ENCODE results near the gene FADS3.

Gene FADS3

GRCh38 chr11:61912991-61913698 lies 21.8 kb upstream of the FADS3 start:
- no peak for DNase-seq

DNA sequence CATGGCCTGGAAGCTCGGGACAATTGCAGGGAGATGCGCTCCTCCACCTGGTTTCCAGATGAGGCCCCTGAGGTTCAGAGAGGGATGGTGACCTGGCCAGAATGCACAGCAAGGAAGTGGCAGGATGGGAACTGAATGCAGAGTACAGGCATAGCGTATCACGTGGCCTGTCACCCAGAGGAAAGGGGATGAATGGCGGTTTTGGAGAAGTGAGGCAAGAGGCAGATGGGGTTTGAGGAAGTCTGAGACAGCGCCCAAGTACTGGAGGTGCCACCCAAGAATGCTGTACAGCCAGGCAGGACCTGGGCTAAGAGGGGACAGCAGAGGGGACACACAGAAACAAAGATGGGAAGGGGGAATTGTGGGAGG lies 21.2 kb upstream of the FADS3 start:
- DNase-seq, result no peak

DNA sequence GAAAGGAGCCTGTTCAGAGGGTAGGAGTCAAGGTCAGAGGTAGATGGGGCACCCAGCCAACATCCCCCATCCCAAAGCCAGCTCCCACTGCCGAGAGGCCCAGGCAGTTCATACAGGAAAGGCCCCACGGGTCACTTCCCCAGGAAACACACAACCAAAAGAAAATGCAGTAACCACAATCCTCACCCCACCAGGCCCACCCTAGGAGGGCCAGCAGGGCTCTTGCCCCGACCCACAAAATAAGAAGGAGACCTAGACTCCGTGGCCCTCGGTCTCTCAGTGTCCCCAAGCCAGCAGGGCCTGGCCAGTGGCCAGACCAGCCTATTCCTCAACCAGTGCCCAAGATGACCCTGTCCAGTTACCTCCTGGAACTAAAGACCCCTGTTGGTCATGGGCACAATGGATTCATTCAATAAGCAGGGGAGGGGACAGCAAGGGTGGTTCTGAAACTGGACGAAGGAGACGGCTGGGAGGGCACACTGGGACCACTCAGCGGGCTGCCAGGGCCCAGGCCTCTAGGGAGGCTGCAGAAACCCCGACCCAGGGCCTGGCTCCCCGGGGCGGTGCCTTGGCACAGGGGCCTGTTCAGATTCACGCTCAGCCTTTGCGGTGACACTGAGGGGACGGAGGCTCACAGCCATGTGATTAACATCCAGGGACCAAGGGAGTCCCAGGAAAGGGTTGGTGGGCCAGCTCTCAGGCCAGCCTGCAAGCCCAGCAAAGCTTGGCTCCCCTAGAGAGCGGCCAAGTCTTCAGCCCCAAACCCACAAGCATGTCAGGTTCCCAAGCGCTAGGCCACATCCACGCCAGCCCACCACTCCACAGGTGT lies 20.6 kb upstream of the FADS3 start:
- no peak for DNase-seq

DNA sequence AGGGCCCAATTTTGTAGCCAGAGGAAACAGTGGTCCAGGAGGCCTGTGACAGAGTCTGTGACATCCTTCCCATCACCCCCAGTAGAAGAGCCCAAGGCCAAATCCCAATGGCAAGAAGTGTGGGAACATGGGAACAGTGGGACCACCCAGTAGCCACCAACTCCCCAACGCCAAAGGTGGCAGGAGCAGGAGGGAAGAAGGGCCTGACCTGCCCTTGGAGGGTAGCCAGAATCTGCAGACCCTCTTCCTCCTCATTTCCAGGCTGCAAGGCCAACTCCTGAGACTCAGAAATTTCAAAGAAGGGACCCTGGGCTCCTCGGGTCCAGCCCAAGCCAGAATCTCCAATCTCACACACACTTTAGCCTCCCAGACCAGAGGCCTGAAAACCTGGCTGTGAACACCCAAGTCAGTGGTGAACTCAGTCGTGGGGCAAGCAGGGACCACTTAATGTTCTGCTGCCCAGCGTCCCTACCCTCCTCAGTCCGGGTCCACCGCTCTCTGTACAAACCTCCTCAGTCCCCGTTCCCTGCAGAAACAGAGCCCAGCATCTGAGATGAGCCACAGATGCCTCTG lies 19.9 kb upstream of the FADS3 start:
- no peak for DNase-seq

DNA sequence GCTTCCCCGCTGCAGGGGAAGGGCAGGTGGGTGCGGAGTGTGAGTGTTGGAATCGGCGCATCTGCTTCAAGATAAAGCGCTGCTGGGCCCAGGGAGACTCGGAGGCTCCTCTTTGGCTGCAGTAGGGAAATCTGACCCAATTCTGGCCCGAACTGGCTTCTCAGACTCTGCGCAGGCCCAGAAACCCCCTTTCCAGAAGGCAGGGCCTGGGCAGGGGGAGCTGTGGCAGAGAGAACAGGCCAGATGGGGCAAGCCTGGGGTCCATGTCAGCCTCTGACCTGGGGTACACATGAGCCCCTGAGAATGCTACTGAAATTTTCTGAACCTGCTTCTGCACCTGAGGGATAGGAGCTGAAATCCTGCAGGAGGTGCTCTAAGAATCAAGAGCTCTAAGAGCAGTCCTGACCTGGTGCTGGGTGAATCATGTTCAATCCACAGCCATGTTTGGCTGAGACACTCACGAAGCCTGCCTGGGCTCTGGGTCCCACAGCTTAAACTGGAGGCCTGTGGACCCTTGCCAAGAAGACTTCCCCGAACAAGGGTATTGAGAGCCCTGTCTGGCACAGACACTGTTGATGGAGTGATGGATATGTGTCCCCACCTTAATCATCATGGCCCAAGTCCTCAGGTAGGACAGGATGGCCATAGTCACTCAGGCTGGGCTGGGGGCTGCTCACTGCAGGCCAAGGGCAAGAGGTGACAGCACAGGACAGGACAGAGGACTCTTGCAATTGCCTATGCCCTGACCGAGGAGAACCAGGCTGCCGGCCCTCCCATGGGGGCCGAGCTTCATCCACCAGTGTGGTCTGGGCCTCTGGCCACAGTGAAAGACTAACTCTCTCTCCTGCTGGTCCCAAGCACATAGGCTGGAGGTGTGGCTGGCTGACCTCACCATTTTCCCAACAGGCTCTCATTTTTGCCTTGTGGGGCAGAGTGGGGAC lies 19.1 kb upstream of the FADS3 start:
- no peak for DNase-seq

- DNase-seq, result no peak
These were observed 17.5 kb upstream of the FADS3 start for GRCh38 chr11:61908730-61909316.

- DNase-seq, result no peak
These were observed 16.8 kb upstream of the FADS3 start for GRCh38 chr11:61907871-61908729.

GRCh38 chr11:61907282-61907681 lies 15.9 kb upstream of the FADS3 start:
- DNase-seq, result no peak

GRCh38 chr11:61906522-61906909 lies 15.2 kb upstream of the FADS3 start:
- no peak for DNase-seq

- DNase-seq, result no peak
These were observed 14.6 kb upstream of the FADS3 start for GRCh38 chr11:61905801-61906521.

- DNase-seq, result no peak
These were observed 13.8 kb upstream of the FADS3 start for GRCh38 chr11:61905067-61905696.

DNA sequence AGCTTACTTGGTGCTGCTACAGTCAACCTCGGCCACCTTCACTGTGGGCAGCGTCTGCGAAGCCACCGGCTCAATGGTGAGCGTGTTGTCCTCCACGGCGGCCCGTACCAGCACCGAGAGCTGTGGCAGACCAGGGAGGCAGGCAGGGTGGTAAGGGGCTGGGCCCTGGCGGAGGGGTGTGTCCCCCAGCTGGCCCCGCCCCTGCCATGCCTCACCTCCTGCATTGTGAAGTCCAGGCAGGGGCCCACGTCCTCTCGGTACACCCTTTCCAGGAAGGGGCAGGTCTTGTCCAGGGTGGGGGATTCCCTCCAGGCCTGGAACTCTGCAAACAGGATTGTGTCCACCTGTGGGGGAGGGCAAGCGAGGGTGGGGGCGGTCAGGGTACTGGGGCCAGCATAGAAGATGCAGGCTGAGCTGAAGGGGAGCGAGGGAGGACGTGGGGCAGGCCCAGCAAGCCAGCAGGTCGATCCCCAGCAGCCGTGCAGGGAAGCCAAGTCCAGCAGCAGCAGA lies 13.2 kb upstream of the FADS3 start:
- DNase-seq, result no peak

- DNase-seq, result no peak
These were observed 12.5 kb upstream of the FADS3 start for GRCh38 chr11:61903845-61904244.

DNA sequence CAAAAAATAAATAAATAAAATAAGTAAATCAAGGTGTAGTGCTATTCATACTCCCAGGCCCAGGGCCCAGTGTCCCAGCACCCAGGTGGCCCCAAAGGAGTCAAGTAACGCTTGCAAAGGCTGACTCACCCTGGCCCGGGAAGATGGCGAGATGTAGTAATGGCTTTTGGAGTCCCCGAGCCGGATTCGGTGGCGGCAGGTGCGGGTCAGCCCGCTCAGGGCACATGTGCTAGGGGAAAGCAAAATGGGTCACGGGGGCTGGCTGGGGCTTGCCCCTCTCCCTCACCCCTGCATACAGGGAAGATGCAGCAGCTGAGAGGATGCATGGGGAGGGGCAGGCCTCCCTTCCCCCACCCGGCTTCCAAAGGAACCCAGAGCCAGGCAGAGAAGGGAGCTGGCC lies 11.0 kb upstream of the FADS3 start:
- no peak for DNase-seq

DNA sequence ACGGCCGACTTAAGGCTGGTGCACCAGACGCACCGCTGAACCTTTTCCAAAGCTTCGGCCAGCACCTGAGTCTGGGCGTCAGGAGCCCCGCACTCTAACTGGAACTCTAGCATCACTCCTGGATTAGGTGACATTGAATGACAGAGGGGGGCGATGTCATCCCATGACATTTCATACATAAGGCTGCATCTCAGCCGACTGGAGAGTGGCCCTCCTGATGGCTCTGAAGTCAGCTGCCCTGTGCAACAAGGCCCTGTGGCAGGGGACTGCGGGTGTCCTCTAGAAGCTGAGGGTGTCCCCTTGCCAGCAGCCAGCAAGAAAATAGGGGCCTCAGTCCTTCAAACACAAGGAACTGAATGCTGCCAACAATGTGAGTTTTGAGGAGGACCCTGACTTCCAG lies 10.1 kb upstream of the FADS3 start:
- no peak for DNase-seq

DNA sequence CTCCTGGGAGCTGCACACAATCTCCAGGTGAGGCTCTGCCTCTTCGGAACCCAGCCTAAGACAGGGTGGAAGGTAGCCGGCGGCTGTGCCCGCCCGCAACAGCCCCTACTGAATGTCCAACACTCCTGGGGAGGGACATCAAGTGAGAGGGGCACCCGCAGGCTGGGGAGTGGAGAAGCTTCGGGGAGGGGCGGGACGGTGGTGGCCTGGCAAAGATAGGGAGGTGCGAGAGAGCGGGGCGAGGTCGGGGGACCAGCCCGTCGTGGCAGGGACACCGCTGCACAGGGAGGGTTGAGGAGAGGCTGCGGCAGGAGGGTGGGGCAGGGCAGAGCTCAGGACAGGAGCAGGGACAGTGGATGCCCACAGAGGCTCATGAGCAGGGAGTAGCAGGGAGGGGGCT lies 8.9 kb upstream of the FADS3 start:
- no peak for DNase-seq

- peak; percentile 85 for DNase-seq
These were observed 7.9 kb upstream of the FADS3 start for GRCh38 chr11:61899146-61899841.

DNA sequence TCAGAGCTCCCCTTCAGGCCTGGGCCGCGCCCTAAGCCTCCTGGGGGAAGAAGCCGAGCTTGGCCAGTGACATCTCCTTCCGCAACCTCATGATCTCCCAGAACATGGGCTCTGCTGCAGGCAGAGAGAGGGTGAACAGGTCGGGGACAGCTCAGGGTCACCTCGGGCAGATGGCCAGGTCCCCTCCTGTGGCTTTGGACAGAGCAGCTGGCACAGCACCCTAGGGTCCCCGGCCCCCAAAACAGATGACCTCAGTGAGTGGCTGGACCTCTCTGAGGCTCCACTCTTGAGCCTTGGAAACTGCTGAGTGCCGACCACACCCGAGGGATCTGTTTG lies 6.9 kb upstream of the FADS3 start:
- no peak for DNase-seq

DNA sequence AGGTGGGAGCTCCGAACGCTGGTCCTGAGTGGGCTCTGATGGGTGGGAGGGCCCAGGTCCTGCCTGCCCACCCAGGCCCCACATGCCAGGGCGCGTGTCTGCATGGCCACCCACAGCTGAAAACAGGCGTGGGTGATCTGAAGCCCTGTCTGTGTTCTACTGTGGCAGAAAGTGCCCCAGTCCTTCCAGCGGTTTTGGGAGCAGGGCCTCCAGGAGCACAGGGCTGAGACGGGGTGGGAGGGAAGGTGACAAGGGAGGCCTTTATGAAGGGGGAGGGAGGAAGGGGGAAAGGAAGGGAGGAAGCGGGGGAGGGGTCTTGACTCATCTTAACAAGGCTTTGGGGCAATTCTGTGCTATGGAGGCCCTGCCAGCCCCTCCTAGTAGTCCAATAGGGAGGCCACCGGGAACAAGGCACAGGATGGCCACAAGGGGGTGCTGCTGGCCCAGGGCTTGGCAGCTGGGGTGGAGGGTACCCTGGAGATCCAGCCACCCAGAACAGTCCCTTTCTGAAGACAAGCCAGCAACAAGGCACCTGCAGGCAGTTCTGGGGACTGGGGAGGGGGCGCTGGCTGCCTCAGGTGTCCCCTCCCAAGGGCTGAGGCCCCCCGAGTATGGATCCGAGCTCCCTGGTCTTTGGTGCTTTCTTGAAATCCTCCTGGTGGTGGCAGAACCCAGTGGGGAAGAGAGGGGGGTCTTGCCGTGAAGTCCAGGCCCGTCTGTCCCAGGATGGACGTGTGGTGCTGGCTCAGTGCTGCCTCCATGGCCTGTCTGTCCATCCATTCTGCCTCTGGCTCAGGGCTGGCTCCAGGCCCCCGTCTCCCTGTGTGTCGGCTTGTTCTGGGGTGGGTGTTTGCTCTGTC lies 6.3 kb upstream of the FADS3 start:
- peak; percentile 60 for DNase-seq
